ENCODE data around the gene PLP2. TPM values are rescaled to one million over a fixed set of nuclear protein-coding genes. Genes with fewer than 3 reads are reported as not detected.

PLP2 gene
- total and polyA plus RNA-seq, 2 experiments from 2014 or later, result 27.5 to 110 TPM

DNA sequence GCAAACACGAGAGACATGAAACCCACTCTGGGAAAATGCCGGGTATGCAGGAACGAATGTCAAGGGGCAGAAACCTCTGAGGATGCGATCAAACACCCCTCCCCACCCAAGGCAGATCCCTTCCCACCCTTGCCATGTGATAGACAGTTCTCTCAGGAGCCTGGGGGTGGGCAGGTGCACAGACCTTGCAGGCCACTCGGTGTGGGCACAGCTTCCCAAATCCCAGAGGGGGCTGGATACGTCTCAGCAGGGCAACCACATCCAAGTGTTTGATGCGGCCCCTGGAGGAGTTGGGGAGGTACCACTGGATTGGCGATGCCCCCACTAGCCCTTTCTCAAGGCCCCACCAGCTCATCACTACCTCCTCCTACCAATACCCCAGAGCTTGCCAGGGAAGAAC is 38.7 kb downstream of the PLP2 start:
- Histone ChIP-seq H3K27me3 (no peaks in the 10 kb centered on the region), H4K20me1 (ENCODE audit: insufficient read depth, poor library complexity, severe bottlenecking) (no peaks in the 10 kb centered on the region), H3K79me2 (no peaks in the 10 kb centered on the region), H3K27ac (no peak overlapping the region), H3K4me1 (ENCODE audit: insufficient read depth) (no peaks in the 10 kb centered on the region), H2AFZ (no peak overlapping the region), H3K36me3 (replicated peaks; ENCODE audit: insufficient read depth, low read depth) (no peaks in the 10 kb centered on the region), H3K4me3 (no peak overlapping the region), H3K9me3 (ENCODE audit: low read depth) (no peaks in the 10 kb centered on the region), H3K9me2 (replicated peaks; ENCODE audit: insufficient read depth) (no peaks in the 10 kb centered on the region), H3K4me2 (no peak overlapping the region)
- no peak for DNase-seq (ENCODE audit: low spot score)
- TF ChIP-seq EZH2 (IDR thresholded peaks at IDR 0.05; ENCODE audit: borderline replicate concordance) (no peak), EZH2phosphoT487 (IDR thresholded peaks at IDR 0.05; ENCODE audit: low read depth, severe bottlenecking, unreplicated experiment) (no peak), CTCF (IDR thresholded peaks at IDR 0.05; ENCODE audit: poor library complexity) (no peak)
- WGBS (ENCODE audit: low lambda C conversion rate, missing lambda C conversion rate), result 80% methylated on average over 8 of the region's 8 CpGs

GRCh38 chrX:49211074-49211473 is 39.4 kb downstream of the PLP2 start:
- DNase-seq (ENCODE audit: low spot score), result no peak
- H3K9me2 ChIP-seq (replicated peaks; ENCODE audit: insufficient read depth), result no peaks in the 10 kb centered on the region
- H3K27me3 ChIP-seq, result no peaks in the 10 kb centered on the region
- no peak overlapping the region for H2AFZ ChIP-seq
- 90% methylated on average over 9 of the region's 9 CpGs for WGBS (ENCODE audit: low lambda C conversion rate, missing lambda C conversion rate)
- H3K36me3 ChIP-seq (replicated peaks; ENCODE audit: insufficient read depth, low read depth), result no peaks in the 10 kb centered on the region
- no peak overlapping the region for H3K4me2 ChIP-seq
- no peaks in the 10 kb centered on the region for H3K4me1 ChIP-seq (ENCODE audit: insufficient read depth)
- TF ChIP-seq CTCF (IDR thresholded peaks at IDR 0.05; ENCODE audit: poor library complexity), result no peak
- no peak for TF ChIP-seq EZH2phosphoT487 (IDR thresholded peaks at IDR 0.05; ENCODE audit: low read depth, severe bottlenecking, unreplicated experiment)
- no peak for TF ChIP-seq EZH2 (IDR thresholded peaks at IDR 0.05; ENCODE audit: borderline replicate concordance)
- no peaks in the 10 kb centered on the region for H3K9me3 ChIP-seq (ENCODE audit: low read depth)
- no peaks in the 10 kb centered on the region for H3K79me2 ChIP-seq
- no peak overlapping the region for H3K4me3 ChIP-seq
- no peak overlapping the region for H3K27ac ChIP-seq
- H4K20me1 ChIP-seq (ENCODE audit: insufficient read depth, poor library complexity, severe bottlenecking), result no peaks in the 10 kb centered on the region

DNA sequence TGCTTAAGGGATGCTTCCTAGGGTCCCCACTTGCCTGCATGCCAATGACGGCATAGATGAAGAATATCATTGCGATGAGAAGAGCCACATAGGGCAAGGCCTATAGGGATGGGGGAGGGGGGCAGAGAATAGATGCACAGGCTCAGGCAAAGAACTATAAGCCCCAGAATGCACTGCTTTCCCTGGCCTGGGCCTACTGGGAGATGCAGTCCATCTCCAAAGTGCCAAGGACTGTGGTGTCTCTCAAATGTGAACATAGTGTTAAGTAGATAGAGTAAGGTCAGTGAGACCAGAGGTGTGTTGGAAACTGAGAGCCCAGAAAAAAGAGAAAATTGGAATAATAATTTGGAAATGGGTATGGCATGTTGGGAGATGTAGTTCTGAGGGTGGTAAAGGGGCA is 40.5 kb downstream of the PLP2 start:
- Histone ChIP-seq H3K27ac (no peak overlapping the region), H3K27me3 (no peaks in the 10 kb centered on the region), H3K4me1 (ENCODE audit: insufficient read depth) (no peaks in the 10 kb centered on the region), H3K4me3 (no peak overlapping the region), H3K9me2 (replicated peaks; ENCODE audit: insufficient read depth) (no peaks in the 10 kb centered on the region), H2AFZ (no peak overlapping the region), H3K4me2 (no peak overlapping the region), H3K36me3 (replicated peaks; ENCODE audit: insufficient read depth, low read depth) (no peaks in the 10 kb centered on the region), H3K9me3 (ENCODE audit: low read depth) (no peaks in the 10 kb centered on the region), H4K20me1 (ENCODE audit: insufficient read depth, poor library complexity, severe bottlenecking) (no peaks in the 10 kb centered on the region), H3K79me2 (no peaks in the 10 kb centered on the region)
- 87% methylated on average over 2 of the region's 2 CpGs for WGBS (ENCODE audit: low lambda C conversion rate, missing lambda C conversion rate)
- TF ChIP-seq EZH2phosphoT487 (IDR thresholded peaks at IDR 0.05; ENCODE audit: low read depth, severe bottlenecking, unreplicated experiment) (no peak), CTCF (IDR thresholded peaks at IDR 0.05; ENCODE audit: poor library complexity) (no peak), EZH2 (IDR thresholded peaks at IDR 0.05; ENCODE audit: borderline replicate concordance) (no peak)
- DNase-seq (ENCODE audit: low spot score), result no peak

GRCh38 chrX:49212861-49213260 is 41.2 kb downstream of the PLP2 start:
- Histone ChIP-seq H4K20me1 (ENCODE audit: insufficient read depth, poor library complexity, severe bottlenecking) (no peaks in the 10 kb centered on the region), H3K36me3 (replicated peaks; ENCODE audit: insufficient read depth, low read depth) (no peaks in the 10 kb centered on the region), H3K79me2 (no peaks in the 10 kb centered on the region), H3K4me2 (no peak overlapping the region), H3K9me3 (ENCODE audit: low read depth) (no peaks in the 10 kb centered on the region), H3K4me1 (ENCODE audit: insufficient read depth) (no peaks in the 10 kb centered on the region), H3K27me3 (no peaks in the 10 kb centered on the region), H2AFZ (no peak overlapping the region), H3K4me3 (no peak overlapping the region), H3K9me2 (replicated peaks; ENCODE audit: insufficient read depth) (no peaks in the 10 kb centered on the region), H3K27ac (no peak overlapping the region)
- no peak for DNase-seq (ENCODE audit: low spot score)
- WGBS (ENCODE audit: low lambda C conversion rate, missing lambda C conversion rate), result 50% methylated on average over 1 of the region's 1 CpG
- TF ChIP-seq CTCF (IDR thresholded peaks at IDR 0.05; ENCODE audit: poor library complexity) (no peak), EZH2phosphoT487 (IDR thresholded peaks at IDR 0.05; ENCODE audit: low read depth, severe bottlenecking, unreplicated experiment) (no peak), EZH2 (IDR thresholded peaks at IDR 0.05; ENCODE audit: borderline replicate concordance) (no peak)
